Measurements from ENCODE around the gene NTM. TPM values are rescaled to one million over a fixed set of nuclear protein-coding genes. Genes with fewer than 3 reads are reported as not detected.

NTM gene
- total RNA-seq, 1 experiment from 2014 or later = 9.9 TPM

DNA sequence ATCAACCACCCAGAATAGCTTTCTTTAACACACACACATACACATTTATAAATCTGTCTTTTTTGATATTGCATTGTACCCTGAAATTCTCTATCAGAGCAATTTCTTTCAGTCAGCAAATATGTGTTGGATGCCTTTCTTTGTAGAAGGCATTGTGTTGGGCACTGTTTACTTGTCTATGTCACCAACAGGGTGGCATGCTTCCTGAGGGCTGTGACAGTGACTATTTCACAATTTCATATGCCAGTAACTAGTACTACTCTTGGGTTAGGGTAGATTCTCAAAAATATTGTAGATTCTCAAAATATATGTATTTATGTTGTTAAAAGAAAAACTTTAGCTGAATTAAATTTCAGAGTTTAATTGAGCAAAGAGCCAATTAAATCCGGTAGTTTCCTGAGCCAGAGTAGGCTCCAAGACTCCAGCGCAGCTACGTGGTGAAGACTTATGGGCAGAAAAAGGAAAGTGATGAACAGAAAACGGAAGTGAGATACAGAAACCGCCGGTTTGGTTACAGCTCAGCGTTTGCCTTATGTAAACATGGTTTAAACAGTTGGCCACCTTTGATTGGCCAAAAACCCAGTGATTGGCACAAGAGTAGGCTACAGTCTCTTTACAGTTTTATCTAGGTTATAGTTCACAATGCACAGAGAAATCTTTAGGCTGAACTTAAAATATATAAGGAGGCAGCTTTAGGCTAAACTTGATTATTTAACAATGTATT is 723.3 kb downstream of the NTM start:
- H2BK20ac ChIP-seq (ENCODE audit: low read depth, low read length, poor library complexity, severe bottlenecking) = no peak overlapping the region
- no peak overlapping the region for H2BK120ac ChIP-seq (ENCODE audit: low read depth, low read length, poor library complexity, severe bottlenecking)
- Mint-ChIP-seq H3K4me3 (no peak overlapping the region), H3K9me3 (no peaks in the 10 kb centered on the region), H3K27me3 (ENCODE audit: low read depth) (no peaks in the 10 kb centered on the region; the same call in 1 of the 2 replicates), H3K36me3 (ENCODE audit: insufficient read depth in 1 of 3, low read depth in 3 of 3) (no peaks in the 10 kb centered on the region), H3K4me1 (peaks cover 0 to 5% of the 10 kb centered on the region in 2 experiments; a peak in 1 of 4 replicates), H3K27ac (no peak overlapping the region)
- no peak overlapping the region for H3K4ac ChIP-seq (ENCODE audit: low read depth, low read length)
- WGBS (ENCODE audit: extremely low coverage, insufficient read length, low lambda C conversion rate) = no CpG with 5 or more reads among the region's 7 CpGs
- TF ChIP-seq, protein P1, sequence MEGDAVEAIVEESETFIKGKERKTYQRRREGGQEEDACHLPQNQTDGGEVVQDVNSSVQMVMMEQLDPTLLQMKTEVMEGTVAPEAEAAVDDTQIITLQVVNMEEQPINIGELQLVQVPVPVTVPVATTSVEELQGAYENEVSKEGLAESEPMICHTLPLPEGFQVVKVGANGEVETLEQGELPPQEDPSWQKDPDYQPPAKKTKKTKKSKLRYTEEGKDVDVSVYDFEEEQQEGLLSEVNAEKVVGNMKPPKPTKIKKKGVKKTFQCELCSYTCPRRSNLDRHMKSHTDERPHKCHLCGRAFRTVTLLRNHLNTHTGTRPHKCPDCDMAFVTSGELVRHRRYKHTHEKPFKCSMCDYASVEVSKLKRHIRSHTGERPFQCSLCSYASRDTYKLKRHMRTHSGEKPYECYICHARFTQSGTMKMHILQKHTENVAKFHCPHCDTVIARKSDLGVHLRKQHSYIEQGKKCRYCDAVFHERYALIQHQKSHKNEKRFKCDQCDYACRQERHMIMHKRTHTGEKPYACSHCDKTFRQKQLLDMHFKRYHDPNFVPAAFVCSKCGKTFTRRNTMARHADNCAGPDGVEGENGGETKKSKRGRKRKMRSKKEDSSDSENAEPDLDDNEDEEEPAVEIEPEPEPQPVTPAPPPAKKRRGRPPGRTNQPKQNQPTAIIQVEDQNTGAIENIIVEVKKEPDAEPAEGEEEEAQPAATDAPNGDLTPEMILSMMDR (conservative IDR thresholded peaks at IDR 0.05) = no peak
- H3K56ac ChIP-seq (ENCODE audit: insufficient read length, low read depth, low read length) = no peak overlapping the region
- no peak overlapping the region for H3T11ph ChIP-seq (ENCODE audit: low read length)
- no peaks in the 10 kb centered on the region for H3K9me3 ChIP-seq (ENCODE audit: control insufficient read depth, low read depth, low read length)
- H2AFZ ChIP-seq (ENCODE audit: low read length) = no peak overlapping the region
- no peak overlapping the region for H2BK12ac ChIP-seq (ENCODE audit: insufficient read length, low read depth, low read length)
- no peak overlapping the region for H3K27ac ChIP-seq (ENCODE audit: insufficient read length, low read depth, low read length)
- no peak overlapping the region for H2BK5ac ChIP-seq (ENCODE audit: insufficient read length, low read length)
- H3K4me2 ChIP-seq (ENCODE audit: insufficient read depth, insufficient read length, low read length) = no peak overlapping the region
- DNase-seq = no peak
- H2AK5ac ChIP-seq (ENCODE audit: insufficient read length, low read length) = no peak overlapping the region
- no peak overlapping the region for H4K8ac ChIP-seq (replicated peaks; ENCODE audit: insufficient read length, low read depth, low read length)
- no peaks in the 10 kb centered on the region for H3K4me1 ChIP-seq (ENCODE audit: insufficient read depth, low read length)
- H2BK15ac ChIP-seq (ENCODE audit: low read depth, low read length) = no peak overlapping the region
- no peaks in the 10 kb centered on the region for H4K20me1 ChIP-seq (ENCODE audit: control insufficient read depth, insufficient read depth, insufficient read length)
- H3K18ac ChIP-seq (ENCODE audit: insufficient read length, low read depth, low read length) = no peak overlapping the region
- no peak overlapping the region for H3K14ac ChIP-seq (ENCODE audit: insufficient read depth, low read length)
- no peak overlapping the region for H4K91ac ChIP-seq (ENCODE audit: insufficient read length, low read depth, low read length)
- H3K23me2 ChIP-seq (ENCODE audit: insufficient read length, low read depth, low read length, poor library complexity, severe bottlenecking) = no peaks in the 10 kb centered on the region
- H3K79me1 ChIP-seq (ENCODE audit: insufficient read depth, low read depth, low read length, poor library complexity, severe bottlenecking) = no peaks in the 10 kb centered on the region
- H3K9ac ChIP-seq (ENCODE audit: extremely low read depth, insufficient read length, low read length) = no peak overlapping the region
- H3K27me3 ChIP-seq (ENCODE audit: insufficient read depth, low read length) = no peaks in the 10 kb centered on the region
- no peak overlapping the region for H3K23ac ChIP-seq (ENCODE audit: insufficient read length, low read depth, low read length)
- no peak overlapping the region for H4K5ac ChIP-seq (ENCODE audit: insufficient read length, low read depth, low read length)
- no peaks in the 10 kb centered on the region for H3K79me2 ChIP-seq (ENCODE audit: insufficient read depth, low read length)
